GM18526 (cell line): ENCODE measurements around the gene NAGLU.

Source experiments
- POLR2A ChIP-seq: IDR thresholded peaks from 3 replicates; pipeline ENCODE4 v1.6.1; 2011; ENCODE audit not compliant: insufficient read length; ENCODE audit errors: extremely low read depth

Gene NAGLU

DNA sequence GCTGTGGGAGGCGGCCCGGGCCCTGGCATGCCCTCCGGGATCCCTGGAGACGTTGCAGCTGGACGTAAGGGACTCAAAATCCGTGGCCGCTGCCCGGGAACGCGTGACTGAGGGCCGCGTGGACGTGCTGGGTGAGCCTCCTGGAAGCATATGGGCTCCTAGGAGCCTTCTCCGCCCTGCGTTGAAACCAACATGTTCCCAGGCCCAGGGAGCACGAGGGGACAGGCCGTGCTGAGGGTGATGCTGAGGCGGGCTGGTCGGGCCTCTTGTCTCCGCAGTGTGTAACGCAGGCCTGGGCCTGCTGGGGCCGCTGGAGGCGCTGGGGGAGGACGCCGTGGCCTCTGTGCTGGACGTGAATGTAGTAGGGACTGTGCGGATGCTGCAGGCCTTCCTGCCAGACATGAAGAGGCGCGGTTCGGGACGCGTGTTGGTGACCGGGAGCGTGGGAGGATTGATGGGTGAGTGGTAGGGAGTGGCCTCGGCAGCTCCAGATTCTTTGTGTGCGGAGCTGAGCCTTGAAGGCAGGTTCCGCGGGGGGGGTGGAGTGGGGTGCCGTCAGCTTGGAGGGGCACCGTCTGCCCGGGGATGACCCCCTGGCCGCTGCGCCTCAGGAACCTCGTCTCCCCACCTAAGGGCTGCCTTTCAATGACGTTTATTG is 17.2 kb downstream of the NAGLU start:
- TF ChIP-seq POLR2A = no peak

DNA sequence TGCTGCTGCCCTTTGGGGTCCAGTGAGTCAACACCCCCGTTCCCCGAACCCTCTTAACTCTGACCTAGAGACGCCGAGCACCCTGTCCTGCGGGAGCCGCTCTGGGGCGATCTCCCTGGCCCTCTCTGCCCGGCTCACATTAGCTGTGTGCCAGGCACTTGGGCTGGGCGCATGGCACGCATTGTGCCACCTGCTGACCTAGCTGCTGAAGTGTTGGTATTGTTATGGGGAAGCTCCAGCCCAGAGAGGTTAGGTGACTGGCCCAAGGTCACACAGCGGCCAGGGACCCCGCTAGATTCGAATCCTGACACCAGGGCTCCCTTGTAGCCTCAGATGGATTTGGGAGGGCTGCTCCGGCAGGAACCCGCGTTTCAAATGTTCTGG is 17.8 kb downstream of the NAGLU start:
- TF ChIP-seq POLR2A = no peak

DNA sequence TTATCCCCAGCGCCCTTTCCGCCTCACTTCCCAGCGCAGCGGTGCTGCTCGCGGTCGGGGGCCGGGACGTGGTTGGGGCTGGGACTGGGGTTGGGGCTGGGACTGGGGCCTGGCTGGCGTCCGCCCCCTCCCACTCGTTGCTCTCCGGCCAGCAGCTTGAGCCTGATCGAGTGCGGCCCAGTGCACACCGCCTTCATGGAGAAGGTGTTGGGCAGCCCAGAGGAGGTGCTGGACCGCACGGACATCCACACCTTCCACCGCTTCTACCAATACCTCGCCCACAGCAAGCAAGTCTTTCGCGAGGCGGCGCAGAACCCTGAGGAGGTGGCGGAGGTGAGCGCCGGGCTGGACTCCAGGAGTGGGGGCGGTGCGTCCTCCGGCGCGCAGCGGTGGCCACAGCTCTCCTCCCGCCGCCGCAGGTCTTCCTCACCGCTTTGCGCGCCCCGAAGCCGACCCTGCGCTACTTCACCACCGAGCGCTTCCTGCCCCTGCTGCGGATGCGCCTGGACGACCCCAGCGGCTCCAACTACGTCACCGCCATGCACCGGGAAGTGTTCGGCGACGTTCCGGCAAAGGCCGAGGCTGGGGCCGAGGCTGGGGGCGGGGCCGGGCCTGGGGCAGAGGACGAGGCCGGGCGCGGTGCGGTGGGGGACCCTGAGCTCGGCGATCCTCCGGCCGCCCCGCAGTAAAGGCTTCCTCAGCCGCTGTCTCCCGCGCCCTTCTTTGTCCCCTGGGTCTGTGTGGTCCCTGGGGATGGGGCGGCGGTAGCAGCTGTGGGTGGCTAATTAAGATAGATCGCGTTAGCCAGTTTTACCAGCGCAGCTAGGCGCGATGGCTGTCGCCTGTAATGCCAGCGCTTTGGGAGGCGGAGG is 18.4 kb downstream of the NAGLU start:
- TF ChIP-seq POLR2A = peak; percentile 78

DNA sequence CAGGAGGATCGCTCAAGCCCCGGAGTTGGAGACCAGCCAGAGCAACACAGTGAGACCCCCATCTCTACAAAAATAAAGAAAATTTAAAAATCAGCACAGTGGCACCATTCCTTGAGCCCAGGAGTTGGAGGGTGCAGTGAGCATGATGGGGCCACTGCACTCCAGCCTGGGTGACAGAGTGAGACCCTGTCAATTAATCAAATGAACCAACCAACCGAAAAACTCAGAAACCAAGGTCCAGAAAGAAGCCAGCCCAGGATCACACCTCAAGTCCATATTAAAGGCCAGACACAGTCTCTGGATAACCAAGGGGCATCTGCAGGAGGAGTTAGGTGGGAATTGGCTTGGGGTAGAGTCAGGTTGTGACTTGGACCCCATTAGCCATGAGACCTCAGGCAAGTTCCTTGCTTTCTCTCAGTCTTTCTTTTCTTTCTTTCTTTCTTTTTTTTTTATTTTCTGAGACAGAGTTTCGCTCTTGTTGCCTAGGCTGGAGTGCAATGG is 19.1 kb downstream of the NAGLU start:
- TF ChIP-seq POLR2A = no peak

DNA sequence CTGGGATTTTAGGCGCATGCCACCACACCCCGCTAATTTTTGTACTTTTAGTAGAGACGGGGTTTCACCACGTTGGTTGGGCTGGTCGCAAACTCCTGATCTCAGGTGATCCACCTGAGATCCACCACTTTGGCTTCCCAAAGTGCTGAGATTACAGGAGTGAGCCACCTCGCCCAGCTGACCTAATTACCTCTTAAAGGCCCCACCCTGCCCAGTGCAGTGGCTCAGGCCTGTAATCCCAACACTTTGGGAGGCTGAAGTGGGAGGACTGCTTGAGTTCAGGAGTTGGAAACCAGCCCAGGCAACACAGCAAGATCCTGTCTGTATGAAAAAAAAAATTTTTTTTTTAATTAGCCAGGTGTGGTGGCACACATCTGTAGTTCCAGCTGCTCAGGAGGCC is 23.0 kb downstream of the NAGLU start:
- TF ChIP-seq POLR2A = no peak

DNA sequence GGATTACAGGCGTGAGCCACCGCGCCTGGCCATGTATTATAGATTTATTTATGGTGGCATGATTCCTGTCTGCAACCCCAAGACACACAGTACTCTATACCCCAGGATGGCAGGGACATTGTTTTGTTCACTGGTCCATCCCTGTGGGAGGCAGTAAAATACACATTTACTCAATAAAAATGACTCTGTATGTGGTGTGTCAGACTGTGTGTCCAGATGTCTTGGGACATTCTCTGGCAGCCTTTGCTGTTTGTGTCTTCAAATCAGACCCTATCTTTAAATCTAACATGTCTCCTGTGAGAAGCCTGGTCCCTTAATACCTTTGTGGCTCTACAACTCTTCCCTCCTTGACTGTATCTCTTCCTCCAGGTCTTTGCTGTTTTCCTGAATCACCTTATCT is 24.2 kb downstream of the NAGLU start:
- no peak for TF ChIP-seq POLR2A

DNA sequence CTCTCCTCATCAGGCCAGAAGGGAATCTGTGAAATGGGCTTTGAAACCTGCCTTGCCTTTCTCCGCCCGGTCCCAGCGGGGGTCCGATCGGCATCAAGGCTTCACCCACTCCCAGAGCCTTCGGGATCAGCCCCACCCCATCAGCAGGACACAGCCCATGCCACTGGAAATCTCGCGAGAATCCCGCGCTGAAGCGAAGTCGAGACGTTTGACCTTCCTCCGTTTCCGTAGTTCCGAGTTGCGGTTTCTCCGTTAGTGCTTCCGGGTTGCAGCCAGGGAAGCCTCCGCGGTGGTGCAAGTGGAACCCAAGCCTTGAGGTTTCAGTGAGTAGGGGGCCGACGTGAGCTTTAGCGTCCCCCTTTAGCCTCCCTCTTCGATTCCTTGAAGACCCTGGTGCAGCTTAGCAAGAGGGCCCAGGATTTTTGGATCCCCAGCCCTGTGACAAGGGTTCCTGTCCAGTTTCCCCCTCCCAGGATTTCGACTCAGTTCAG is 25.9 kb downstream of the NAGLU start, which contains the start of gene COASY:
TSS of gene COASY (plus strand) at position 252 of the 491 bp plus-strand sequence. CDS start 475 bp downstream, outside the sequence.
- peak; percentile 74 for TF ChIP-seq POLR2A

DNA sequence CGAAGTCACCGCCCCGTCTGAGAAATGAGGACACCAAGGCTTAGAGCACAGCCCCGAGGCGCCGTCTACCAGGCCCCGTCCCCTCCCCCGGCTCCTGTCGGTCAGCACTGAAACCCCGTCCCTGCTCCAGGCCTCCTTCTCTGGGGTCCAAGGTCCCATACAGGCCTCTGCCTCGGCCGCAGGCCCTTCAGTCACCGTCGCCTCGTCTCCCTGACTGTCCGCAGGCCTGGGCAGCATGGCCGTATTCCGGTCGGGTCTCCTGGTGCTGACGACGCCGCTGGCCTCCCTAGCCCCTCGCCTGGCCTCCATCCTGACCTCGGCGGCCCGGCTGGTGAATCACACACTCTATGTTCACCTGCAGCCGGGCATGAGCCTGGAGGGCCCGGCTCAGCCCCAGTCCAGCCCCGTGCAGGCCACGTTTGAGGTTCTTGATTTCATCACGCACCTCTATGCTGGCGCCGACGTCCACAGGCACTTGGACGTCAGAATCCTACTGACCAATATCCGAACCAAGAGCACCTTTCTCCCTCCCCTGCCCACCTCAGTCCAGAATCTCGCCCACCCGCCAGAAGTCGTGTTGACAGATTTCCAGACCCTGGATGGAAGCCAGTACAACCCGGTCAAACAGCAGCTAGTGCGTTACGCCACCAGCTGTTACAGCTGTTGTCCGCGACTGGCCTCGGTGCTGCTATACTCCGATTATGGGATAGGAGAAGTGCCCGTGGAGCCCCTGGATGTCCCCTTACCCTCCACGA is 26.5 kb downstream of the NAGLU start:
- TF ChIP-seq POLR2A = no peak

DNA sequence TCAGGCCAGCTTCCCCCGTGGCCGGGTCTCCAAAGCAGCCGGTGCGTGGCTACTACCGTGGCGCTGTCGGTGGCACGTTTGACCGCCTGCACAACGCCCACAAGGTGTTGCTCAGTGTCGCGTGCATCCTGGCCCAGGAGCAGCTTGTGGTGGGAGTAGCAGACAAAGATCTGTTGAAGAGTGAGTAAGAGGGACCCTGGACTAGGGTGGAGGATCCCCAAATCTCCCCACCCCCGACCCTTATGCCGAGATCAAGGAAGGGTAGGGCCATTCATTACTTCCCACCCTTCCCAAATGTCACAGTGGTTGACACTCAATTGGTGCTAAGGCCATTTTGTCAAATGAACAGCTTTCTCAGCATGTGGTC is 27.1 kb downstream of the NAGLU start:
- no peak for TF ChIP-seq POLR2A

DNA sequence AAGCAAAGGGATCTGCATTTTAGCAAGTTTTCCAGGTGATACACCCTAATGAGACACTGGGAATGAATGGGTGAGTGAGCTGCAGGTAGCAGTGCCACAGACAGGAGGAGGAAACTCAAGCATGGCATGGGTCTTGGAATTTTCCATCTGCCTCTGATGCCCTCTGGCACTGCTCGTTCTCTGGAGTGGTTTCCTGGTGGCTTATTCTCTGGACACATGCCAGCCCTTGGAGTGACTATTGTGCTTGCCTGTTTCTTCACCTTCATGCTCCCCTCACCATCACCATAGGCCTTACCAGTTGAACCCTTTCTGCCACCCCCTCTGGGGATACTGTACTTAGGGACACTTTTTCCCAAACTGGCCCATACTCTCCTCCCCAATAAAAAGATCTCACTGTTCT is 27.5 kb downstream of the NAGLU start:
- TF ChIP-seq POLR2A = no peak

DNA sequence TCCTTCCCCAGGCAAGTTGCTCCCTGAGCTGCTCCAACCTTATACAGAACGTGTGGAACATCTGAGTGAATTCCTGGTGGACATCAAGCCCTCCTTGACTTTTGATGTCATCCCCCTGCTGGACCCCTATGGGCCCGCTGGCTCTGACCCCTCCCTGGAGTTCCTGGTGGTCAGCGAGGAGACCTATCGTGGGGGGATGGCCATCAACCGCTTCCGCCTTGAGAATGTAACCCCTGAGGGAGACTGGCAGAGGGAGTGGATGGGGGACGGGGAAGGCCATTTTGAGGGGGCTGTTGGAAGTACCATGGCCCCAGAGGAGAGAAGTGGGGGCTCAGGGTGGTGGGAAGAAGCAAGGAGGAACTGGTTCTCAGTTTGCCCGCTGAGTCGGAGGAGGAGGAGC is 27.9 kb downstream of the NAGLU start:
- no peak for TF ChIP-seq POLR2A

DNA sequence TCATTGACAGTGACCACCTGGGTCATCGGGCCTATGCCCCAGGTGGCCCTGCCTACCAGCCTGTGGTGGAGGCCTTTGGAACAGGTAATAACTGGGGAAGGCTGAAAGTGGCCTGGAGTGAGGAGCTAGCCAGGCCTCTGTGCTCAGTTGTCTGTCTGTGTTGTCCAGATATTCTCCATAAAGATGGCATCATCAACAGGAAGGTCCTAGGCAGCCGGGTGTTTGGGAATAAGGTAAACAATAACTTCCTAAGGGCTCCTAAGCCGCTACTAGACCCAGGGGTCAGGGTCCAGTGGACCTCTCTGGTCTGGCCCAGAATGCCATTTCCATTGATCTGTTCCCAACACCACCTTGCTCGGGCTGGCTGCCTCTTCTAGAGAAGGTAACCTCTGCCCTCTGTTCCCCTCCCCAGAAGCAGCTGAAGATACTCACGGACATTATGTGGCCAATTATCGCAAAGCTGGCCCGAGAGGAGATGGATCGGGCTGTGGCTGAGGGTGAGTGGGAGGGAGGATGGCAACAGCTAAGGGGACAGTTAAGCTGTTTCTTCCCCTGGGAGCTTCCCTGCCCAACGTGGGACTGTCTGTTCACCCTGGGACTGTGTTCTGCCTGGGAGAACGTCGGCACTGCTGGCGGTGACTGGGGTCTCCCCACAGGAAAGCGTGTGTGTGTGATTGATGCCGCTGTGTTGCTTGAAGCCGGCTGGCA is 28.9 kb downstream of the NAGLU start:
- TF ChIP-seq POLR2A = no peak

DNA sequence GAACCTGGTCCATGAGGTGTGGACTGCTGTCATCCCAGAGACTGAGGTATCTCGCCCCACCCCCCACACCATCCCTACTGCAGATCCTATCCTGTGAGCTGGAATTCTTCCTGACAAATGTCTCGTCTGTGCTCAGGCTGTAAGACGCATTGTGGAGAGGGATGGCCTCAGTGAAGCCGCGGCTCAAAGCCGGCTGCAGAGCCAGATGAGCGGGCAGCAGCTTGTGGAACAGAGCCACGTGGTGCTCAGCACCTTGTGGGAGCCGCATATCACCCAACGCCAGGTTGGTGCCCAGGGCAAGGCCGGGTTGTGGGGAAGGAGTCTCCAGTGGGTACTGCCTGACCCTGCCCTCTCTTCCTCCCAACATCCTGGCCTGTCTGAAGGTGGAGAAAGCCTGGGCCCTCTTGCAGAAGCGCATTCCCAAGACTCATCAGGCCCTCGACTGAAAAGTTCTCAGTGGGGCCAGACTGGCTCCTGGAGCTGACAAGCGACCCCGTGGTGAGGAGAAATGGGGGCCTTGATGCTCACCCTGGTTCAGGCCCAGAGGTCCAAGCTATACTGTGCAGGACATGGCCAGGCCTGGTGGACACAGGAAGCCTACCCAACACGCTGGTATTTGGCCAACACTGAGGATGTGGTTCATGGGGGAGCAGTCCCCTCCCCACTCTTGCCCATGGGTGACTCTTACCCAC is 29.6 kb downstream of the NAGLU start:
- TF ChIP-seq POLR2A = no peak

DNA sequence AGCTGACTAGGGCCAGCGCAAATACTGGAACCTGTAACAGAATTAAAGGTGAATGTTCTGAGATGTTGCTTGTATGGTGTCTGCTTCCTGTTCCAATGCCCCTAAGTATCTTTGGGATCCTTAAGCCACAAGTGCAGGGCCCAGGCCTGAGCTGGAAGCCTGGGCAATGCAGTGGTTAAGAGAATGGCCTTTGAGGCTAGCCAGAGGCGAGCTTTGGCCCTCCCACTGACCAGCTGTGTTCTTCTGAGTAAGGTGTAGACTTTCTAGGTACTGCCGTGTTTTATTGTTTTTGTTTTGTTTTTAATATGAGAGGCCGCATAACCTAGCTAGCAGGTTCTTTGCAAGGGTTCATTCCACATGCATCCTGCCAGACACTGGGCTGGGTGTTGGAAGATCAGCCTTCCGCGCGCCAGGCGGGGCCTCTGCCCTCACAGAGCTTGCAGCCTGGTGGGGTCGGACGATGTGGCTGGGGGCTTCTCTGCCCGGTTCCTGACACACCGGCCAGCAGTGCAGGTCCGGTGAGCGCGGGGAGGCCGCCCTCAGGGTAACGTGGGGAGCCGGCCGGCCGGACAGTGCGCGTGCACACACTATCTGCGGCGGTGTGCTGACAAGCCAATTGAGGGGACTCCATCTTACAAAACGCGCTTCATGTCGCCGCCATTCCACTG is 30.3 kb downstream of the NAGLU start:
- no peak for TF ChIP-seq POLR2A
